Spinal cord (tissue), 10 donors: ENCODE data around the gene PPHLN1. TPM values are rescaled to one million over a fixed set of nuclear protein-coding genes. Genes with fewer than 3 reads are reported as not detected.
A peak's percentile ranks its signal among the peaks of the same experiment; 100 is the strongest.

ENCODE experiments used
- DNase-seq, 6 donors: peaks; one replicate each; pipeline versions ENCODE4 v3.0.0 to v3.0.0-alpha.2; 2013 to 2015; ENCODE audit warnings: low spot score in 6 of 6, low read depth in 4 of 6
- H3K27ac ChIP-seq: one replicate; pipeline ENCODE4 v1.5.1; 2013; ENCODE audit warnings: low read depth, low read length, control low read depth
- H3K27me3 ChIP-seq: one replicate; pipeline ENCODE4 v1.6.1; 2013; ENCODE audit warnings: low read length; ENCODE audit not compliant: control insufficient read depth, insufficient read depth
- H3K36me3 ChIP-seq: one replicate; pipeline ENCODE4 v1.6.1; 2013; ENCODE audit warnings: low read length; ENCODE audit not compliant: control insufficient read depth, insufficient read depth
- H3K4me1 ChIP-seq: one replicate; pipeline ENCODE4 v1.6.1; 2013; ENCODE audit warnings: low read length; ENCODE audit not compliant: control insufficient read depth, insufficient read depth
- H3K4me3 ChIP-seq: one replicate; pipeline ENCODE4 v1.5.1; 2013; ENCODE audit warnings: low read depth, low read length, control low read depth
- H3K9me3 ChIP-seq: one replicate; pipeline ENCODE4 v1.6.1; 2013; ENCODE audit warnings: low read length; ENCODE audit not compliant: control insufficient read depth, insufficient read depth
- WGBS: methylation state at CpG from one replicate; pipeline ENCODE4 v1.1.5; 2013; ENCODE audit warnings: missing lambda C conversion rate; ENCODE audit not compliant: insufficient coverage; 5-methylcytosine and 5-hydroxymethylcytosine counted together
- polyA plus RNA-seq, 2 donors: library from polyadenylated mRNA; unstranded; fragments of 120-200 nt; gene quantifications; one replicate each; pipeline ENCODE4 v1.2.1, GENCODE V29; 2013; ENCODE audit not compliant: insufficient read length in 2 of 2
- total RNA-seq, 2 donors: library from RNA; depleted of rRNA in 1 of 2; stranded (reverse); fragments of 120-200 nt in 1 of 2; fragments of >200 nt in 1 of 2; gene quantifications; one replicate each; pipeline versions ENCODE4 v1.2.3 to v1.2.4, GENCODE V29; 2013 to 2014
- donor health status: healthy.

The PPHLN1 gene
- total and polyA plus RNA-seq, 4 donors, result 52.1 to 59.5 (median 54.0) TPM

DNA sequence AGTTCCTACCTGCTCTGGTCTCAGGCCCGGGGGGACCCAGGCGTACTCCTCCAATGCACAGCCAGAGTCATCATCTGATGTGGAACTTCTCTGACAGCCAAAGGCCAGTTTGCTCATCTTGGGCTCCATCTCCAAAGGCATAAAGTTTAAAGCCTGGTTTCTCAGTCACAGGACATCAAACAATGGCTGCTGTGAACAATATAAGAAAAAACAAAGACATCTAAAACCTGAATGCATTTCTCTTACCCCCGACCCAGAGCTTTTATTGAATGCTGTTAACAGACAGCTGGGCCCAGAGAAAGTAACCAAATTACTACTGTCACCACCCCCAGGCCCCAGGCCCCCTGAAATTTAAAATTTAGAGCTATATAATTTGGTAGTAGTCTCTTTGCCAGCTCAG is 146.4 kb downstream of the PPHLN1 start:
- no peak for DNase-seq
- 51% methylated on average over 2 of the region's 3 CpGs for WGBS
- H3K4me1 ChIP-seq, result peaks cover 19% of the 10 kb centered on the region
- H3K36me3 ChIP-seq, result peaks cover 2% of the 10 kb centered on the region
- no peaks in the 10 kb centered on the region for H3K27me3 ChIP-seq
- no peak overlapping the region for H3K4me3 ChIP-seq
- H3K9me3 ChIP-seq, result no peaks in the 10 kb centered on the region
- no peak overlapping the region for H3K27ac ChIP-seq

DNA sequence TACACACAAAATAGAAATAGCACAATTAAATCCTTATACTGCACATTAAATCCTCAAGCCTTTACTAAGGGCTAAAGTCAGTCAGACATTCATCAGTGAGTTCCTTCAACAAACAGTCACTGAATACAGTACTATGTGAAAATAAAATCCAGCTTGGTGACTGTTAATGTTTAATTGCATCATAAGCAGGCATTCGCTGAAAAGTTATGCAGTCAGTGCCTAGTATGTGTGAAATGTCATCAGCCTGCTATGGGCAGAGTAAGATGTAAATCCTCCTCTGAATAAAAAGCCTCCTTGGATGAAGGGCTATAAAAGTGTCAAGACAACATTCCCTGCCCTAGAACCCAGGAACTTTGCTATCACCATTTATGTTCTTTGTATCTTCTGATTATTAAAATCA is 147.2 kb downstream of the PPHLN1 start:
- Histone ChIP-seq H3K4me3 (no peak overlapping the region), H3K4me1 (peaks cover 19% of the 10 kb centered on the region), H3K9me3 (no peaks in the 10 kb centered on the region), H3K36me3 (no peaks in the 10 kb centered on the region), H3K27me3 (no peaks in the 10 kb centered on the region), H3K27ac (no peak overlapping the region)
- no peak for DNase-seq
- no CpG with 5 or more reads among the region's 1 CpG for WGBS

DNA sequence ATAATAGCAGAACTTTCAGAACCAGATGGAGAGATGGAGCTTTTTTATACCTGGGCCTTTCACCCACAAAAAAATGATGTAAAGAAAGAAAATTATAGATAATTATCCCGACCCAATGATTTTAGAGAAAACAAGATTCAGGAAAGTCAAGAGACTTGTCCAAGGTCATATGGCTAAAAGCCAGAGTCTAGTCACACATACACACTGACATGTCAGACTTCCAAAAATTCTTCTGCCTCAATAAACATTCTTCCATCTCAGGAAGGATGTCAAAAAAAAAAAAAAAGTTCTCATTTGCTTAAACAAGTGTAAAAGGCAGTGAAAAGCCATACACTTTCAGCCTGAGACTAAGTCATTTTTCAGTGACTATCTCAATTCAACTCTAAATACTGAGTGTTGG is 147.6 kb downstream of the PPHLN1 start:
- Histone ChIP-seq H3K9me3 (no peaks in the 10 kb centered on the region), H3K36me3 (no peaks in the 10 kb centered on the region), H3K27ac (no peak overlapping the region), H3K4me3 (no peak overlapping the region), H3K4me1 (peaks cover 16% of the 10 kb centered on the region), H3K27me3 (no peaks in the 10 kb centered on the region)
- no peak for DNase-seq
- WGBS, result no CpG with 5 or more reads among the region's 1 CpG

DNA sequence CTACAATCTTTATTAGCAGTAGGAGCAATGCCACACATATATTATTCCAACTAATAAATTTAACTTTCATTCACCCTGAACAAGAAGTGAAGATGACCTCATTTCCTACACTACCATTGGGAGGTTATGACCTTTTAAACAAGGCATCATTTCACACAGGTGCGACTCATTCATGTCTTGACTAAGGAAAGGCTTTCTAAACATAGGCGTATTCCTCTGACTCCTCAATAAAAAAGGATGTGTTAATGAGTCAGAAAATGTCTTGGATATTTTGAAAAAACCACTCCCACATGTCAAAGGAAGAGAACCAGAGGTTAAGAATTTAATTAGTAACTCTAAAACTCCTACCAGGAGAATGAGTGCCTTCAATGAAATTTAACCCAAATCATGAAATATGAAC is 148.4 kb downstream of the PPHLN1 start:
- no CpG with 5 or more reads among the region's 2 CpGs for WGBS
- Histone ChIP-seq H3K4me1 (peaks cover 11% of the 10 kb centered on the region), H3K4me3 (no peak overlapping the region), H3K27ac (no peak overlapping the region), H3K9me3 (no peaks in the 10 kb centered on the region), H3K36me3 (no peaks in the 10 kb centered on the region), H3K27me3 (no peaks in the 10 kb centered on the region)
- DNase-seq, result no peak

DNA sequence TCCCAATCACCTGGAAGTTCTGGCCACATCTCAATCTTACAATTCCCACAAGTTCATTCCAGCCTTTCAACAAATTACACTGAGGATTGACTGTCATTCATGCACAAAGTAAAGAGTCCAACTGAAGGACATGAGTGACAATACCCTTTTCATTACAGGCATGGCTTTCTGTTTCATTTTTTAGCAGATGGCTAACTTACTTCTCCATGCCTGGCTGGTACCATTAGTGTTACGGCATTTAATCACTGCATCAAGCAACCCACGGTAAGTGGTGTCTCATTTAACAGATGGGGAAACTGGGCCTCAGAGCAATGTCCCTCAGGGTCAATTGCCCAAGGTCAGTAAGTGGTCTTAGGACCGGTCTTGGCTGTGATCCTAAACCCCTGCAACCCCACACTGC is 149.1 kb downstream of the PPHLN1 start:
- no peak for DNase-seq
- H3K9me3 ChIP-seq, result no peaks in the 10 kb centered on the region
- H3K4me1 ChIP-seq, result peaks cover 10% of the 10 kb centered on the region
- 80% methylated on average over 1 of the region's 3 CpGs for WGBS
- H3K36me3 ChIP-seq, result no peaks in the 10 kb centered on the region
- H3K27me3 ChIP-seq, result no peaks in the 10 kb centered on the region
- H3K4me3 ChIP-seq, result no peak overlapping the region
- H3K27ac ChIP-seq, result no peak overlapping the region

DNA sequence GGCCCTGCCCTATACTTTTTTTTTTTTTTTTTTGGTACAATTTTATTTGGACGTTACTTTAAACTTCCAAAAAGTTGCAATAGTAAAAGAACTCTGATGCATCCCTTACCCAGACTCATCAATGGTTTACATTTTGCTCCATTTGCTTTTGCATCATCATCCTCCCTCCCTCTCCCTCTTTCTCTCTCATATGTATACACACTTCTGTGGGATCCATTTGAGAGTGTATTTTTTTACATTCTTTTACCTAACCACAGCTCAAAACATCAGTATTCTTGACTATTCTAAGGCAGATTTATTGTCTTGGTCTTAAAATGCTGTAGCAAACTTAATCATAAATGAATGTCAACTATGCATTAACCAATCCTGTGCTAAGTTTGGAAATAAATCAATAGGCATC is 152.0 kb downstream of the PPHLN1 start:
- no peak for DNase-seq
- Histone ChIP-seq H3K27ac (no peak overlapping the region), H3K27me3 (no peaks in the 10 kb centered on the region)

DNA sequence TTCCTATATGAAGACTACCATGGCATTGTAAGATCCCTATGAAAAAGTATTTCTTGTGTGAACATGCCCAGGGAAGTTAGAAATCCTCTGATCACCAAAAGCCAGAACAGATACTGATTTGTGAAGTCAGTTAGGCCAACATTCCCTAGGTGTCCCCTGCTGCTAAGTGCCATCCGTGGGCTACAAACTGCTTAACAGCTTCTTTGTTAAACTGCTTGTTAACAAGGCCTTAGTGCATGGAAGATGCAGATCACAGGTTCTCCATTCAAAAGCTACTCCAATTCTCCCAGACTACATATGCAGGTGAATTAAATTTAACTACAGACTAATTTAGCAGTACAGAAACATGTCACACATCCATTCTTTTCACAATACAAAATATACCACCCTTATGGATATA is 155.4 kb downstream of the PPHLN1 start:
- Histone ChIP-seq H3K27me3 (no peaks in the 10 kb centered on the region), H3K4me3 (no peak overlapping the region), H3K27ac (peak overlapping the region; percentile 84), H3K4me1 (peaks cover 8% of the 10 kb centered on the region), H3K9me3 (no peaks in the 10 kb centered on the region), H3K36me3 (no peaks in the 10 kb centered on the region)
- no peak for DNase-seq
- WGBS, result 17% methylated on average over 1 of the region's 1 CpG

More for the DNA sequence above, 152.0 kb downstream of the PPHLN1 start:
- no CpG with 5 or more reads among the region's 1 CpG for WGBS
- Histone ChIP-seq H3K4me3 (no peak overlapping the region), H3K9me3 (no peaks in the 10 kb centered on the region), H3K4me1 (peaks cover 15% of the 10 kb centered on the region), H3K36me3 (no peaks in the 10 kb centered on the region)

DNA sequence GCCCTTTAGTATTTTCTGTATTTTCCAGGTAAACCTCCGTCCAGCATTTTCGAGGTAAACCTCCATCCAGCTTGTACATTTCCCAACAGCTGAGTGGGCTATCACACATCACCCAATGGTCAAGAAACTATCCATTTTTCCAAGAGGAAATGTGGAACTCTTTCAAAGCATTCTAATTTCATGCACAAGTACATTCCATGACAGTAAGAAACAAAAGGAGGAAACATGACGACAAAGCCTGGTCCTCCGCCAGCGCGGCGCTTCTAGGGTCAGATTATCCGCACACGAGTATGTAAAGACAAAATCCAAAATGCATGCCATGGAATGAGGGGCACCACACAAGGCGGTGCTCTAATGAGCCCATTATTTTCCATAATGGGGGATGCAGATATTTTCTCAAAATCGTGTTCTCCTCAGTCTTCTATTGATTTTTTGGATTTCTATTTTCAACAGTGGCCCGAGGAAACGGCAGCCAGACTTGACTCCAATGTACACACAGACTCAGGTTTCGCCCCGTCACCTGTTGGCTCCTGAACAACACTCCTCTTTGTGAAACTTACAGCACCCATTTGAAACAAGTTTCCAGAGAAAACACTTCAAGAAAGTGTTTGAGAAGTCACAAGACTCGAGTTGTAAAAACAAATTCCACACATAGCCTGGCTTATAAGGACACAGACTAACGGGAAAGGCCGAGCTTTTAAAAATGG is 156.2 kb downstream of the PPHLN1 start:
- DNase-seq, result peak in 2 of 6 donors; percentile 18 to 44
- Histone ChIP-seq H3K27ac (peak overlapping the region; percentile 84), H3K4me1 (peaks cover 8% of the 10 kb centered on the region), H3K4me3 (peak overlapping the region; percentile 75), H3K36me3 (no peaks in the 10 kb centered on the region), H3K9me3 (no peaks in the 10 kb centered on the region), H3K27me3 (no peaks in the 10 kb centered on the region)
- 43% methylated on average over 8 of the region's 18 CpGs for WGBS

DNA sequence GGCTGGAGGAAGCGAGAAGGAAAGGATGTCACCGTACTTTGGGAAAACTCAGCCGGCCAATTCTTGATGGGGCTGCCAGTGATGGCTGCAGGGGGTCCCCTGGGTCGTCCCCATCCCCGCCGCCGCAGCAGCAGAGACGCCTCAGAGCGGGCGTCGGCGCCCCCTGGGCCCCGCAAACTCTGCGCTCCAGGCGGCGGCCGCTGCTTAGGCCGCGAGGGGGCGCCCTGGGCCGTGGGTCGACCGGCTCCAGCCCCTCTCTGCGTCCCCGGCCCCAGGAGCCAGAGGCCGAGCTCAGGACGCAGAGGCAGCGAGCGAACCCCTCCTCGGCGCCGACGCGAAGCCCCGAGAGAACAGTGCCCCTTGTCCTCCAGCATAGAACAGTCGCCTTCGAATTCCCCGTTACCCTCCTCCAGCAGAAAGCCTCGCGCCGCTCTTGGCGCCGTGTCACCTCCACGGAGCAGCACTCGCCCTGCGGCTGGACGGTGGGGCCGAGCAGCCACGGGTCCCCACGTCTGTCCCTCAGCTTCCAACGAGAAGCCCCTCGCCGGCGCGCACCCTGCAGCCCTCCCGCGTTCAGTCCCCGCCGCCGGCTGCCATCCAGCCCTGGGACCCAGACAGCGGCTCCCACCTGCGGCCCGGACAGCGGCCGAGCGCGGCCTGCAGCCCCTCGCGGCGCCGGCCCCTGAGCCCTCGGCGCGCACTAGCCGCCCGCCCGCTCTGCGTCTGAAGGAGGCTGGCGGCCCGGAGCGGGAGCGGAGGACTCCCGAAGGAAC is 157.0 kb downstream of the PPHLN1 start:
- peak in 5 of 6 donors; percentile 49 to 93 (median 72) for DNase-seq
- WGBS, result under 1% methylated on average over 83 of the region's 83 CpGs
- Histone ChIP-seq H3K4me1 (peaks cover 8% of the 10 kb centered on the region), H3K9me3 (no peaks in the 10 kb centered on the region), H3K27me3 (no peaks in the 10 kb centered on the region), H3K4me3 (peak overlapping the region; percentile 75), H3K36me3 (no peaks in the 10 kb centered on the region), H3K27ac (peak overlapping the region; percentile 94)

DNA sequence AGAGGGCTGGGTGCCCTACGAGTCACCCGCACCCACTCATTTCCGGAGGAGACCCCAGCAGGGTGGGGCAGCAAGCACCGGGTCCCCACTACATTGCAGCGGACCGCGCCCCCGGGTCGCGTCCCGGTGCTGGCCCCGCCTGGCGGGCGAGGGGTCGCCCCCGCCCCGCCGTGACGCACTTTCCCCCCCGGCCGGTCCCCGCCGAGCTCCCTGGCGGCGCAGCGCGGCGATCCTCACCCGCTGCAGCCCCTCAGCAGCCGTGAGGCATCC is 157.5 kb downstream of the PPHLN1 start:
- Histone ChIP-seq H3K27me3 (no peaks in the 10 kb centered on the region), H3K4me3 (peak overlapping the region; percentile 75), H3K9me3 (no peaks in the 10 kb centered on the region), H3K4me1 (peaks cover 8% of the 10 kb centered on the region), H3K36me3 (no peaks in the 10 kb centered on the region), H3K27ac (peak overlapping the region; percentile 94)
- no peak for DNase-seq
- 0% methylated on average over 30 of the region's 30 CpGs for WGBS
